WTC11 (cell line): ENCODE data around the gene RNF145. TPM values are rescaled to one million over a fixed set of nuclear protein-coding genes. Genes with fewer than 3 reads are reported as not detected.

ENCODE experiments used
- ATAC-seq: fragments of 200-7000 bp; cut with Tn5 transposase; 2 replicates; pipeline ENCODE4 v1.10.0; 2021; ENCODE audit warnings: mild to moderate bottlenecking, moderate library complexity
- CTCF ChIA-PET: fragments of 300-600 bp; sonication (Branson Sonifier 250); formaldehyde crosslinking; loops from one replicate; lab custom pipeline; 2021; ENCODE audit warnings: antibody characterized with exemption; lab: Charles Lee
- POLR2A ChIA-PET: fragments of 350-600 bp; sonication (Branson Sonifier 250); formaldehyde crosslinking; loops from one replicate; lab custom pipeline; 2021; ENCODE audit warnings: antibody characterized with exemption; lab: Charles Lee
- DNase-seq: peaks from one replicate; pipeline ENCODE4 v3.0.0; 2021; ENCODE audit warnings: low spot score
- H3K27ac Mint-ChIP-seq: 2 replicates; pipeline ENCODE4 v1.8.0; 2021; ENCODE audit warnings: mixed read lengths
- H3K27me3 Mint-ChIP-seq: 2 replicates; pipeline ENCODE4 v1.8.0; 2021; ENCODE audit warnings: low read depth, mild to moderate bottlenecking, moderate library complexity, mixed read lengths
- H3K36me3 Mint-ChIP-seq: 2 replicates; pipeline ENCODE4 v1.8.0; 2021; ENCODE audit warnings: mixed read lengths
- H3K4me1 Mint-ChIP-seq: 2 replicates; pipeline ENCODE4 v1.8.0; 2022; ENCODE audit warnings: mixed read lengths
- H3K4me3 Mint-ChIP-seq: 2 replicates; pipeline ENCODE4 v1.8.0; 2021; ENCODE audit warnings: mild to moderate bottlenecking, moderate library complexity, mixed read lengths
- H3K9me3 Mint-ChIP-seq: 2 replicates; pipeline ENCODE4 v1.8.0; 2021; ENCODE audit warnings: mixed read lengths
- ATF1 ChIP-seq: sonication (generic); formaldehyde crosslinking; IDR thresholded peaks from 2 replicates; pipeline ENCODE4 v1.8.1; 2023; ENCODE audit warnings: mild to moderate bottlenecking, moderate library complexity, missing genetic modification reagents
- CREB1 ChIP-seq: sonication (generic); formaldehyde crosslinking; IDR thresholded peaks from 2 replicates; pipeline ENCODE4 v1.8.0; 2023; ENCODE audit warnings: mild to moderate bottlenecking, missing genetic modification reagents
- E2F4 ChIP-seq: sonication (generic); formaldehyde crosslinking; IDR thresholded peaks from 2 replicates; pipeline ENCODE4 v1.8.1; 2022; ENCODE audit warnings: low read depth, mild to moderate bottlenecking, moderate library complexity, missing genetic modification reagents, borderline replicate concordance
- ELF4 ChIP-seq: sonication (generic); formaldehyde crosslinking; IDR thresholded peaks from 2 replicates; pipeline ENCODE4 v1.8.1; 2022; ENCODE audit warnings: low read depth, mild to moderate bottlenecking, moderate library complexity, missing genetic modification reagents
- GABPB1 ChIP-seq: sonication (generic); formaldehyde crosslinking; IDR thresholded peaks from 2 replicates; pipeline ENCODE4 v1.8.1; 2023; ENCODE audit warnings: mild to moderate bottlenecking, missing genetic modification reagents
- GTF2I ChIP-seq: fragments of 250-450 bp; sonication (Bioruptor Pico); conservative IDR thresholded peaks from 2 replicates; pipeline ENCODE4 v1.4.0; 2021; ENCODE audit warnings: mild to moderate bottlenecking
- IRF1 ChIP-seq: sonication (generic); formaldehyde crosslinking; IDR thresholded peaks from 2 replicates; pipeline ENCODE4 v1.8.0; 2023; ENCODE audit warnings: missing genetic modification reagents
- KAT7 ChIP-seq: sonication (generic); formaldehyde crosslinking; IDR thresholded peaks from 2 replicates; pipeline ENCODE4 v1.8.1; 2023; ENCODE audit warnings: missing genetic modification reagents, mild to moderate bottlenecking, borderline replicate concordance
- NFYB ChIP-seq: sonication (generic); formaldehyde crosslinking; conservative IDR thresholded peaks from 2 replicates; pipeline ENCODE4 v1.8.0; 2022; ENCODE audit warnings: low read depth, missing genetic modification reagents
- OVOL2 ChIP-seq: fragments of 250-450 bp; sonication (Bioruptor Pico); IDR thresholded peaks from 2 replicates; pipeline ENCODE4 v1.9.0; 2021; ENCODE audit warnings: mild to moderate bottlenecking, borderline replicate concordance
- RELA ChIP-seq: sonication (generic); formaldehyde crosslinking; IDR thresholded peaks from 2 replicates; pipeline ENCODE4 v1.8.1; 2022; ENCODE audit warnings: missing genetic modification reagents, mild to moderate bottlenecking, borderline replicate concordance
- SMAD3 ChIP-seq: sonication (generic); formaldehyde crosslinking; IDR thresholded peaks from 2 replicates; pipeline ENCODE4 v1.8.0; 2022; ENCODE audit warnings: missing genetic modification reagents, mild to moderate bottlenecking, borderline replicate concordance
- TEAD4 ChIP-seq: sonication (generic); formaldehyde crosslinking; IDR thresholded peaks from 2 replicates; pipeline ENCODE4 v1.8.0; 2022; ENCODE audit warnings: mild to moderate bottlenecking, missing genetic modification reagents
- ZNF138 ChIP-seq: sonication (generic); formaldehyde crosslinking; conservative IDR thresholded peaks from 2 replicates; pipeline ENCODE4 v1.8.1; 2022; ENCODE audit warnings: mild to moderate bottlenecking, moderate library complexity, missing genetic modification reagents
- ZNF671 ChIP-seq: fragments of 250-450 bp; sonication (Bioruptor Pico); IDR thresholded peaks from 2 replicates; pipeline ENCODE4 v1.8.0; 2021; ENCODE audit warnings: mild to moderate bottlenecking
- total RNA-seq: library from RNA; stranded (reverse); gene quantifications from 3 replicates; pipeline ENCODE4 v1.2.3, GENCODE V29; 2021
- TF ChIP-seq, protein P1 (sequence below): fragments of 200-600 bp; IDR thresholded peaks from 2 replicates; pipeline ENCODE4 v1.8.0; 2022; ENCODE audit warnings: antibody characterized with exemption
- TF ChIP-seq, protein P2 (sequence below): sonication (generic); formaldehyde crosslinking; conservative IDR thresholded peaks from 2 replicates; pipeline ENCODE4 v1.8.1; 2023; ENCODE audit warnings: mild to moderate bottlenecking, low read depth, missing genetic modification reagents, moderate library complexity
- TF ChIP-seq, protein P3 (sequence below): sonication (generic); formaldehyde crosslinking; IDR thresholded peaks from 2 replicates; pipeline ENCODE4 v1.8.0; 2022; ENCODE audit warnings: mild to moderate bottlenecking, missing genetic modification reagents
- TF ChIP-seq, protein P4 (sequence below): sonication (generic); formaldehyde crosslinking; IDR thresholded peaks from 2 replicates; pipeline ENCODE4 v1.8.1; 2023; ENCODE audit warnings: mild to moderate bottlenecking, moderate library complexity, missing genetic modification reagents

RNF145 gene
- total RNA-seq, 1 experiment from 2014 or later = 76.8 TPM

- Mint-ChIP-seq H3K4me1 (peaks cover 43% of the 10 kb centered on the region), H3K36me3 (no peaks in the 10 kb centered on the region), H3K4me3 (peak overlapping the region; percentile 86), H3K27ac (no peak overlapping the region), H3K27me3 (peaks cover 13% of the 10 kb centered on the region), H3K9me3 (no peaks in the 10 kb centered on the region)
- no peak for TF ChIP-seq ELF4 (CRISPR knock-in tag)
- no peak for TF ChIP-seq OVOL2
- no peak for TF ChIP-seq IRF1 (CRISPR knock-in tag)
- no peak for TF ChIP-seq SMAD3 (CRISPR knock-in tag)
- TF ChIP-seq, protein P1, sequence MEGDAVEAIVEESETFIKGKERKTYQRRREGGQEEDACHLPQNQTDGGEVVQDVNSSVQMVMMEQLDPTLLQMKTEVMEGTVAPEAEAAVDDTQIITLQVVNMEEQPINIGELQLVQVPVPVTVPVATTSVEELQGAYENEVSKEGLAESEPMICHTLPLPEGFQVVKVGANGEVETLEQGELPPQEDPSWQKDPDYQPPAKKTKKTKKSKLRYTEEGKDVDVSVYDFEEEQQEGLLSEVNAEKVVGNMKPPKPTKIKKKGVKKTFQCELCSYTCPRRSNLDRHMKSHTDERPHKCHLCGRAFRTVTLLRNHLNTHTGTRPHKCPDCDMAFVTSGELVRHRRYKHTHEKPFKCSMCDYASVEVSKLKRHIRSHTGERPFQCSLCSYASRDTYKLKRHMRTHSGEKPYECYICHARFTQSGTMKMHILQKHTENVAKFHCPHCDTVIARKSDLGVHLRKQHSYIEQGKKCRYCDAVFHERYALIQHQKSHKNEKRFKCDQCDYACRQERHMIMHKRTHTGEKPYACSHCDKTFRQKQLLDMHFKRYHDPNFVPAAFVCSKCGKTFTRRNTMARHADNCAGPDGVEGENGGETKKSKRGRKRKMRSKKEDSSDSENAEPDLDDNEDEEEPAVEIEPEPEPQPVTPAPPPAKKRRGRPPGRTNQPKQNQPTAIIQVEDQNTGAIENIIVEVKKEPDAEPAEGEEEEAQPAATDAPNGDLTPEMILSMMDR = no peak
- no peak for TF ChIP-seq TEAD4
- no peak for TF ChIP-seq ATF1 (CRISPR knock-in tag)
- TF ChIP-seq, protein P2, sequence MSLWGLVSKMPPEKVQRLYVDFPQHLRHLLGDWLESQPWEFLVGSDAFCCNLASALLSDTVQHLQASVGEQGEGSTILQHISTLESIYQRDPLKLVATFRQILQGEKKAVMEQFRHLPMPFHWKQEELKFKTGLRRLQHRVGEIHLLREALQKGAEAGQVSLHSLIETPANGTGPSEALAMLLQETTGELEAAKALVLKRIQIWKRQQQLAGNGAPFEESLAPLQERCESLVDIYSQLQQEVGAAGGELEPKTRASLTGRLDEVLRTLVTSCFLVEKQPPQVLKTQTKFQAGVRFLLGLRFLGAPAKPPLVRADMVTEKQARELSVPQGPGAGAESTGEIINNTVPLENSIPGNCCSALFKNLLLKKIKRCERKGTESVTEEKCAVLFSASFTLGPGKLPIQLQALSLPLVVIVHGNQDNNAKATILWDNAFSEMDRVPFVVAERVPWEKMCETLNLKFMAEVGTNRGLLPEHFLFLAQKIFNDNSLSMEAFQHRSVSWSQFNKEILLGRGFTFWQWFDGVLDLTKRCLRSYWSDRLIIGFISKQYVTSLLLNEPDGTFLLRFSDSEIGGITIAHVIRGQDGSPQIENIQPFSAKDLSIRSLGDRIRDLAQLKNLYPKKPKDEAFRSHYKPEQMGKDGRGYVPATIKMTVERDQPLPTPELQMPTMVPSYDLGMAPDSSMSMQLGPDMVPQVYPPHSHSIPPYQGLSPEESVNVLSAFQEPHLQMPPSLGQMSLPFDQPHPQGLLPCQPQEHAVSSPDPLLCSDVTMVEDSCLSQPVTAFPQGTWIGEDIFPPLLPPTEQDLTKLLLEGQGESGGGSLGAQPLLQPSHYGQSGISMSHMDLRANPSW (CRISPR knock-in tag) = no peak
- TF ChIP-seq E2F4 (CRISPR knock-in tag) = no peak
- TF ChIP-seq KAT7 (CRISPR knock-in tag) = no peak
- ATAC-seq = no peak
- POLR2A ChIA-PET = no interaction called here
- CTCF ChIA-PET = interaction anchor here (1.4 kb wide), 1 partner anchor 54 kb away, joined by 8 read pairs; no protein-coding TSS in a partner anchor
- no peak for DNase-seq
Measured at GRCh38 chr5:159210846-159211245, 1.5 kb upstream of the RNF145 start.

GRCh38 chr5:159210210-159210661 is 883 bp upstream of the RNF145 start:
- Mint-ChIP-seq H3K27ac (no peak overlapping the region), H3K27me3 (peaks cover 10% of the 10 kb centered on the region), H3K4me3 (peak overlapping the region; percentile 86), H3K4me1 (peaks cover 48% of the 10 kb centered on the region), H3K36me3 (no peaks in the 10 kb centered on the region), H3K9me3 (no peaks in the 10 kb centered on the region)
- ChIA-PET CTCF (no interaction called here), POLR2A (no interaction called here)
- no peak for ATAC-seq
- 0 out of 2 replicates have a peak, but pooled peaks have one; percentile 63 for TF ChIP-seq GABPB1 (CRISPR knock-in tag)
- TF ChIP-seq NFYB (CRISPR knock-in tag) = no peak
- no peak for DNase-seq

GRCh38 chr5:159208514-159209437 is 577 bp downstream of the RNF145 start:
- H3K27ac Mint-ChIP-seq = peak overlapping the region; percentile 73
- H3K9me3 Mint-ChIP-seq = no peaks in the 10 kb centered on the region
- H3K4me1 Mint-ChIP-seq = peaks cover 50% of the 10 kb centered on the region
- CTCF ChIA-PET = interaction anchor here (0.5 to 2.4 kb wide), 5 partner anchors 52 to 779 kb away, joined by 3 to 14 read pairs (median 4); no protein-coding TSS in a partner anchor
- H3K27me3 Mint-ChIP-seq = peaks cover 8% of the 10 kb centered on the region
- ATAC-seq (peak; percentile 43), DNase-seq (peak; percentile 57)
- POLR2A ChIA-PET = interaction anchor here (0.6 to 1.0 kb wide), 4 partner anchors 8 to 1350 kb away, joined by 3 read pairs; no protein-coding TSS in a partner anchor
- no peaks in the 10 kb centered on the region for H3K36me3 Mint-ChIP-seq
- peak overlapping the region; percentile 86 for H3K4me3 Mint-ChIP-seq
- TF ChIP-seq CREB1 (CRISPR knock-in tag) = no peak
- TF ChIP-seq GTF2I = no peak
- TF ChIP-seq GABPB1 (CRISPR knock-in tag) = no peak
- TF ChIP-seq ZNF671 (CRISPR knock-in tag) = no peak
- TF ChIP-seq, protein P3, sequence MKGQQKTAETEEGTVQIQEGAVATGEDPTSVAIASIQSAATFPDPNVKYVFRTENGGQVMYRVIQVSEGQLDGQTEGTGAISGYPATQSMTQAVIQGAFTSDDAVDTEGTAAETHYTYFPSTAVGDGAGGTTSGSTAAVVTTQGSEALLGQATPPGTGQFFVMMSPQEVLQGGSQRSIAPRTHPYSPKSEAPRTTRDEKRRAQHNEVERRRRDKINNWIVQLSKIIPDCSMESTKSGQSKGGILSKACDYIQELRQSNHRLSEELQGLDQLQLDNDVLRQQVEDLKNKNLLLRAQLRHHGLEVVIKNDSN (CRISPR knock-in tag) = no peak
- TF ChIP-seq, protein P1 = no peak
- TF ChIP-seq ZNF138 (CRISPR knock-in tag) = no peak
- TF ChIP-seq, protein P4, sequence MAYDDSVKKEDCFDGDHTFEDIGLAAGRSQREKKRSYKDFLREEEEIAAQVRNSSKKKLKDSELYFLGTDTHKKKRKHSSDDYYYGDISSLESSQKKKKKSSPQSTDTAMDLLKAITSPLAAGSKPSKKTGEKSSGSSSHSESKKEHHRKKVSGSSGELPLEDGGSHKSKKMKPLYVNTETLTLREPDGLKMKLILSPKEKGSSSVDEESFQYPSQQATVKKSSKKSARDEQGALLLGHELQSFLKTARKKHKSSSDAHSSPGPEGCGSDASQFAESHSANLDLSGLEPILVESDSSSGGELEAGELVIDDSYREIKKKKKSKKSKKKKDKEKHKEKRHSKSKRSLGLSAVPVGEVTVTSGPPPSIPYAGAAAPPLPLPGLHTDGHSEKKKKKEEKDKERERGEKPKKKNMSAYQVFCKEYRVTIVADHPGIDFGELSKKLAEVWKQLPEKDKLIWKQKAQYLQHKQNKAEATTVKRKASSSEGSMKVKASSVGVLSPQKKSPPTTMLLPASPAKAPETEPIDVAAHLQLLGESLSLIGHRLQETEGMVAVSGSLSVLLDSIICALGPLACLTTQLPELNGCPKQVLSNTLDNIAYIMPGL (CRISPR knock-in tag) = no peak
- no peak for TF ChIP-seq RELA
